Amniotic epithelial cell (primary cell): ENCODE measurements around the gene TXNRD2.
"Not testable (repeated sequence)": the region's sequence is repeated elsewhere in the genome, so short reads cannot be mapped to it uniquely, and the experiment has no call there.

Experiments
- DNase-seq: peaks from one replicate; pipeline ENCODE4 v3.0.0-alpha.2; 2010; ENCODE audit warnings: low read depth

The TXNRD2 gene

DNA sequence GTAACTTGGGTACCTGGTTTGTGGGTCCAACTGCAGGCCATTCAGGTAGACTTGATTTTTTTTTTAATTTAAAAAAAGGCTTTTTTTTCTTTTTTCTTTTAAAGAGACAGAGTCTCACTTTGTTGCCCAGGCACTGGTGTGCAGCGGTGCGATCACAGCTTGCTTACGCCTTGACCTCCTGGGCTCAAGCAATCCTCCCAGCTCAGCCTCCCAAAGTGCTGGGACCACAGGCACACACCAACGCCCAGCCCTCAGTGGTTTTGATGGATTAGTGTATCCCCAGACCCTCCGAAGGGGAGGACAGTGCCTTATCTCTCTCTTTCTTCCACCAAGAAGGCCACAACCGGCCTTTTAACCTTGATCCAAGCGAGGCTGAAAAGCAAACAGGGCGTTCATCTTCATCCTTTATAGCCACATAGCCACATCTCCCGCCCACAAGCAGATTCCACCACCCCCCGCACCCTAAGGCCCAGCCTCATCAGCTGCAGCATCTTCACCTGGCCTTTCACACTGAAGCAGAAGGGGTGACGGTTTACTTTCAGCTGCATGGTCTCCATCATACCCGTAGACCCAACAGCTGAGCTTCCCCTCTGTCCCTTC lies 17.6 kb downstream of the TXNRD2 start:
- no peak for DNase-seq

DNA sequence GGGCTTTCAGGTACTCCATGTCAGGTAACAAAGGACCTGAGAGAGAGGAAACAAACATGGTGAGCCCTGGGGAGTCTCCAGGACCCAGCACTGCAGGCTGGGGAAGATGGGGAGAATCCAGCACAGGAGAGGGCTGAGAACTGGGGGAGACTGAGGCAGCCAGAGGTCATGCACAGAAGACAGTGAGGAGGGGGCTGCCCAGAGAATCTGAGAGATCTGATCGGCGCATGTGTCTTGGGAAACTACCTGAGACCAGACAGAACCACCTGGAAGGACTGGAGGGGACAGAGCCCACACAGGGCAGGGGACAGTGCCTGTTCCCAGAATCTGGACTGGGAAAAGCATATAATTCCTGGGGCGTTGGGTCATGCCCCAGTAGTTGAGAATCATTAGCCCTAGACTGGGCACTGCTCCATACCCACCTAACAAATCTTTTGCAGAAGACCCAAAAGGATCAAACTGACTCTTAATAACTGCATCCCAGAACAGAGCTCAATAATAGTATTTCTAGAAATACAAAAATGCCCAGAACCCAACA lies 20.0 kb downstream of the TXNRD2 start:
- DNase-seq = no peak

DNA sequence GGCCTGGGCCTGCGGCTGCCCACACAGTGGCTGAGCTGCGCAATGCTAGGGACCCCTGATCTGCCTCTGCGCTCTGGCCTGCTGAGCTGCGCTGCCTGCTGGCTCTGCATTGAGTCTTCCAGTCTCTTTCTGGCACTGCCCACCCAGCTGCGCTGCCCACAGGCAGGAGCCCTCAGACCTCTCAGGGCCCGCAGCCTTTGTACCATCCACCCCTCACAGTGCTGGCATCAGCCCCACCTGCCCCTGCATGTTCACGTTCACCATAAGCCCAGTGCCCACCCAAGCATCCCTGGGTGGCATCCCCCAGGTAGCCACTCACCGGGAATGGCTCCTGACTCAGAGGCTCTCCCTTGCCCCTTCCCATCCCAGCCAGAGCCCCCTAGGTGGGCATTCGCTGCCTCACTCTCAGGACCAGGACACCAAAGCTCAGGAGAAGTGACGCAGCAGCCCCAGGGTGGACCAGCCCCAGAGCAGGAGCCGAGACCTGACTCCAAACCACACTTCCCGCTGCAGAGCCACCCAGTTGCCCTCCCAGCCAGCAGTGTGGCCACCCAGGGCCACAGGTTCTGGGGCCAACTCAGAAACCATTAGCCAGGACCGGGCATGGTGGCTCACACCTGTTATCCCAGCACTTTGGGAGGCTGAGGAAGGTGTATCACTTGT lies 21.8 kb downstream of the TXNRD2 start:
- DNase-seq = no peak

DNA sequence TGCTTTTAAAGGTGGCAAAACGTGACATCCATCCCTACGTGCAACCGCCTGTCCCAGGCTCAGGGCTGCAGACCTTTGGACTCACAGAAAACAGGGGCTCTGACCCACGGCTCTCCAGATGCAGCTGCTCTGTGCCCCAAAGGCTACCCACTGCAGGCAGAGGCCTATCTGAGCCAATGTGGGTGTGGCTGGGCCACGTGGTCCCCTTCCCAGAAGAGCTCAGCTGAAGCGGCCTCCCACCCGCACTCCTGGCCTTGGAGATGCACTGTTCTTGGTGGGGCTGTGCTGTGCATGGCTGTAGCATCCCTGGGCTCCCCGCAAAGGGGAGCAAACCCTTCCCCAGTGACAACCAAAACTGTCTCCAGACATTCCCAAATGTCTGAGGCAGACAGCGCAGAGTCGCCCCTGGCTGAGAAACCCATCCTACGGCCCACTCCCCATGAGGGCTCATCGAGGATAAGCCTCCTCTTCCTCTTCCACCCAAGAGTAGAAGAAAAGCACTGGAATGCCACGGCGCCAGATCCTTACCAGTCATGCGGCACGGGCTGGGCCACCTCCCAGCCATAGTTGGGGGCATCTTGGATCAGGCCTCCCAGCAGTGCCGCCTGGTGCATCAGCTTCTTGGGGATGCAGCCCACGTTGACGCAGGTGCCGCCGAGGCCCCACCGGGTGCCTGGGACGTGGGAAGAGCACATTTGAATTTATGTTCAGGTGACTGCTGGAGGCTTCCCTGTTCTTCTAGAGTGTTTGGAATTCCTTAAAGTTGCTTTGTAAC lies 23.1 kb downstream of the TXNRD2 start:
- DNase-seq = no peak

DNA sequence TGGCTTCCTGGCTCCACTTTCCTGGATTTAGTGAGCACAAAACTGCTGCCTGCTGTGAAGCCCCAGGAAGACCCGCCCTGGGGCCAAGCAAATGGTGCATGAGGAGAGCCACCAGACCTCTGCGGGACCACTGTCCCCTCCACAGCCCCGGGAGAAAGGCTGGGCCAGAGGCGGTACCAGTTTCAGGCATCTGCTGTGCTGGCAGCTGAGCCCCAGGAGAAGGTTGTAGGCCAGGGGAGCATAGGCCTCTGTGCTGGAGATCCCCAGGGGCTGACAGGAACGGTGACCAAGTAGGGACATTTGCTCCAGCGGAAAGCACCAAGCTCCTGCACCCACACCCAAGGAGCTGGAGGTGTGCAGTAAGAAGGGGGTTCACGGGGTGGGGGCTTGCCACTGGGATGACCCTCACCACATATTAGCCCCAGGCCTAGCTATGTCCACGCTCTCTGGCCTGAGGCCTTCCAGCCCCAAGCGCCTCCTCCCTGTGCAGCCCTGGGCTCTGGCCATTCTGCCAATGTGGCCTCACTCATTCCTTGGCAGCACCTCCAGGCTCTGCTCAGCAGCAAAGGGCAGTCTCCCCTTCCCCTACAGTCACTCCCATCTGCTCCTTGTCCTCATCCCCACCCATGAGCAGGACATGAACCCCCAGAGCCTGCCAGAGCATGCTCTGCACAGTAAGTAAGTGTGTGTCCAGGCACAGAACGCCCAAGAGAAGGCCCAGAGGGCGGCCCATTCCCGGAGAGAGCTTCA lies 24.1 kb downstream of the TXNRD2 start:
- no peak for DNase-seq

DNA sequence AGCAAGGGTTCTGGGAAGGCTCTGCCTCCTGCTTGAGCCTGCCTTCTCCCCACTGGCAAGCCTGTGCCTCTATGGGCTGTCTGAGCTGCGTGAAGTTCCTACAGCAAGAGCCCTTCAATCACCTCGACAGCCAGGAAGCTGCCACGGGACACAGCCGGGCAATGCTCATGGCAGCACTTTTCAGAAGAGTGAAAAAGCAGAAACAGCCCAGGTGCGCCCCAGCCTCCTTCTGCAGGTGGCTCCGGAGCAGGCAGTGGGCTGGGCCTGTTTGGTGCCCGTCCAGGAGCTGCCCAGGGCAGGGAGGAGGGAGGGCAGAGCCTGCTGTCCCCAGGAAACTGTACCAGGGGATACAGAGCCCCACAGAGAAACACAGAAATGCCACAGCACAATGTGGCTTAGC lies 24.7 kb downstream of the TXNRD2 start:
- DNase-seq = no peak

DNA sequence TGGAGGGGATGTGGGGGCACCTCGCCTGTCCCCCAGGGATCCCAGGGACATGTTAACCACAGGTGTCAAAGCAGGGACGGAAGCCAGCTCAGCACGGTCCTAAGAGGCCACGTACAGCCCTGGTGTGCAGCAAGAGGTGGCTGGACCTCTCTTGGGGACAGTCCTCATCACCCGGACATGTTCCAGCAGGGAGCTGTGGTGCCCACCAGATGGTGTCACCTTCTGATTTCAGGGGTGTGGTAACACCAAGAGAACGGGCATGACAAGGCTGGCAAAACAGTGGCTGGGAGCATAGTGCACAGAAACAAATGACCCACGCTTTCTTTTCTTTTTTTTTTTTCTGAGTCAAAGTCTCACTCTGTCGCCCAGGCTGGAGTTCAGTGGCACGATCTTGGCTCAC lies 25.6 kb downstream of the TXNRD2 start:
- DNase-seq = no peak

DNA sequence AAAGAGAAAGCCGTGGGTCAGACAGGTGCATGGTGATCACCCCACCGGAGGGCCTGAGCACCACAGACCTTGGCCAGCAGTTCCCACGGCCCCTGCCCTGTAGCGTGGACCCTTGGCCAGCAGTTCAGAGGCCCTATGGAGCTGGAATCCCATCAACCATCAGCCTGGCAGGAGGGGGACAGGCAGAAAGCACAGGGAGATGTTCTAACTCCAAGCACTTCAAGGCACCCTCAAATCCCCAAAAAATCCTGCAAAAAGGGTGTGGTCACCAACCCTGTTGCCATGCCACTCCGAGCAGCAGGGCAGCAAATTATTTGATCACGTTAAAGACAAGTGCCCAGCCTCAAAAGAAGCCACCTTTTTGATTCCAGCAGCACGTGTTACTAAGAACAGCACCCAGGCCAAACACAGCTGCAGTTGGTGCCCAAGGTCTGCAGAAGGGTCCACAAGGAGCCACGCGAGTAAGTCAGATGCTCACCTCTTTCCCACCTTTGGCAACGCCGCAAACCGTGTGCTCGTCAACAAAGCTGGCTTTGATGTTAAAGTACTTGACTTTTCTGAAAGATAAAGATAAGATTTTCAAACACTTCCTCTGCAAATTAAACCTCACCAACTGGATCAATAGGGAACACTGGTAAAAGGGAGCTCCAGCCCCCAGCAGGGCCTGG lies 26.2 kb downstream of the TXNRD2 start:
- DNase-seq = no peak

DNA sequence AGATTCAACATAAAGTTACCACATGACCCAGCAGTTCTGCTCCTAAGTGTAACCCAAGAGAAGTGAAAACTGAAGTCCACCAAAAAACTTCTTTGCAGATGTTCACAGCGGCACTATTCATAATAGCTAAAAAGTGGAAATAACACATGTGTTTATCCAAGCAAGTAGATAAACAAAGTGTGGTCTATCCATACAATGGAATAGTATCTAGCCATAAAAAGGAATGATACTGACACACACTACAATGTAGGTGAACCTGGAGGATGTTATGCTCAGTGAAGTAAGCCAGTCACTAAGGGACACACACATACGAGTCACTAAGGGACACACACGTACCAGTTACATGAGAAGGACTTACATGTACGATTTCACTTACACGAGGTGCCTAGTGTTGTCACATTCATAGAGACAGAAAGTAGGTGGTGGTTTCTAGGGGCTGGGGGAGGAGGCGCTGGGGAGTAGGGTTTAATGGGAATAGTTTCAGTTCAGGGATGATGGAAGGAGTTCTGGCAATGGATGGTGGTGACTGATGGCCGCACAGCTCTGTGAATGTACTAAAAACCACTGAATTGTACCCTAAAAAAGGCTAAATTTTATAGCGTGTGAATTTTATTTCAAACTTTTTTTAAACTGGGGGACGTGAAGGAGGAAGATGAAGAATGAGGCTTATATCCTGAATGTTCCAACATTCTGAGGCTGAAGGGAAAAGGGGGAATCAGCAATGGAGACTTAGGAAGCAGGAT lies 27.2 kb downstream of the TXNRD2 start:
- no peak for DNase-seq

DNA sequence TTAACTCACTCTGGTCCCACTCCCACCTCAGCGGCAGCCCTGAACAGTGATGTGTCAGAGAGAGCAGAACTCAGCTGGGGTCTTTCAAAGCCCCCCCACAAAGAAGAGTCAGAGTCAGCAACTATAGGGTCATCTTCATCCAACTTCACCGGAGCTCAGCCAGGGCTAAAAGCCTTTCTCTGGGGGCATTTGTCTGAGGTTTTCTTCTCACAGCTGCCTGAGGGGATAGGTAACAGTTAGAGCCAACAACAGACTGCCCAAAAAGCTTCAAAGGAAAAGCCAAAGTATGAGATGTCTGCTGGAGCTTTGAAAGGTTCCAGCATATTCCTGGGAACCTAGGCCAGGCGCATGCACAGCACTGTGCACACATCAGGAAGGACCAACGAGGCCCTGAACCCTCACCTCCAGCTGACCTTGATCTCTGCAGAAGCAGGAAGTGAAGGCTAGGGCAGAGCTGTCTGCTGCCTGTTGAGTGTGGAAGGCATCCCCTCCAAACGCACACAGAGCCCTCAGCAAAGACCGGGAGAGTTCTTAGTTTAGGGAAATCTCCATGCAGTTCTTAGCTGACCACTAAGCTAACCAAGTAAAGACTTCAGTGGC lies 28.2 kb downstream of the TXNRD2 start:
- no peak for DNase-seq

DNA sequence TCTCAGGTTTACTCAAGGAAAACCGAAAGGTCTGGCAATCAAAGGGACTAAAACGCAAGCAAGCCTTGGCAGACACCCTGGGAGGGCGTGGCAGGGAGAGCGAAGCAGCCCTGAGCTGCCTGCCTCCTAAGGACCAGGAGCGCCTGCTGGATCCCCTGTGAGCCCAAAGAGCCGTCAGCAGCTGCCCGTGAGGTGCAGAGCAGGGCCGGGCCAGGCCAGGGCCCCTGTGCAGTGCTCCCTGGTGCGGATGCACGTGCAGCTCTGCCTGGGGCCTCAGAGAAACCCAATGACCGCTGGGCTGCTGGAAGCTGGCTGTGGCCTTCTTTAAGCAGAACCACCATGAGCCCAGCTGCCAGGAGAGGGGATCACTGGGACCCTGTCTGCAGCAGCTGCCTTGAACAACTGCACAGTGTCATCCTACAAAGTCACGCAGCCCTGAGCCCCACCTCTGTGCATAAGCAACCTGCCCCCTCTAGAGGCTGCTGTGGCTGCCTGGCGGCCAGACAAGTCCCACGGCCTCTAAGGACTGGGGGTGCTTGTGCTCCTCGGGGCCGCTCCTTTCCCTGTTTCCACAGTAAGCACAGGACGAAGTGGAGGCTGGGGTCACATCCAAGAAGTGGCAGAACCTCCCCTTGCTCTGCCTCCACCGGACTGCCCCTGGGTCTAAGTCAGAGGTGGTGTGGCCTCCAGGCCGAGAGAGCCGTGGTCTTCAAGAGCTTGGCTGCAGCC lies 29.2 kb downstream of the TXNRD2 start:
- DNase-seq = no peak

DNA sequence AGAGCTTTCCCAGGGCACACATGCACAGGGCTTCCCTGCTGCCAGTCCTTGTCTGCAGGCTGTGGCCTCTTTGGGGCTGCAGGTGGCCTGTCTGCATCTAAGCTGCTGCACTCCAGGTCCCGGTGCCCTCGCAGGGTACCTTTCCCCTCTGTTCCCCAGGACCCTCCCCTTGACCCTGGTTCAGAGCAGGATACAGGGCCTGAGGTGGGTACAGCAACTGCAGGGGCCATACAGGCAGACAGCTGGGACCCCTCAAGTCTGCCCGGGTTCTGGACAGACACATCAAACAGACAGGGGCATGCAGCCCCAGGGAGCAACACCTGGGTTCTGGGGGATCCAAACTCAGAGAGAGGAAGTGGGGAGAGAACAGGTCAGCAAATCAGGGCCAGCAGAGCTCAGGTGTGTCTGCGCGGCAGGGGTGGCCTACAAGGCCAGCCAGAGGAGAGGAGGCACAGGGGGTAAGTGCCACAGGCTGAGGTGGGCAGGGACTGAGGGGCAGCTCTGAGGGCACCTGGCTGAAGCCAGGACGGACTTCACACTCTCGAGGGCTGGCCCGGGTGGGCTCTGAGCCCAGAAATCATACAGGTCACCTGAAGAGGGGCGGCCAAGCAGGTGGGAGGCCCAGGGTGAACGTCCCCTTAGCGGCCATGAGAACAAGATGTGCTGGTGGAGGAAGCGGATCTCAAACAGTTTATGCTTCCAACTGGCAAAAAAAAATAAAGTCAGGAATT lies 29.9 kb downstream of the TXNRD2 start:
- no peak for DNase-seq

DNA sequence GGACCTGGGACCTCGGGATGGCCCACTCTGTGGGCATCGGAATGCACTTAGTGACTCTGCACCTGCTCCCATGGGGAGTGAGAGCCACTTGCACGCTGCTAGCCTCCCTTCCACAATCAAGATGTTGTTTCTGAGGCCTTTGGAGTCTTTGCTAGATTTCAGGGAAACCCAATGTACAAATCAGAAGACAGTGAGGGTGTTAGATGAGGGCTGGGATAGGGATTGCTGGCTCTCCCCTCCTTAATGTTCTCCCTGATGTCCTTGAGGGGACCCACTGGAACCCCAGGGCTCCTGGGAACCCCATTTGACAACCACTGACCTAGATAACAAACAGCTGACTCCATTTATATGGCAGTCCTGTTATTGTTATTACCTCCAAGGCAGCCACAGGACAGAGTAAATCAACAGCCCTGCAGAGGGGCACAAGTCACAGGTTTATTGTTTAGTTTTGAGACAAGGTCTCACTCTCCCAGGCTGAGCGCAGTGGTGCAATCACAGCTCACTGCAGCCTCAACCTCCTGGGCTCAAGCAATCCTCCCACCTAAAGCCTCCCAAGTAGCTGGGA lies 31.4 kb downstream of the TXNRD2 start:
- no peak for DNase-seq

DNA sequence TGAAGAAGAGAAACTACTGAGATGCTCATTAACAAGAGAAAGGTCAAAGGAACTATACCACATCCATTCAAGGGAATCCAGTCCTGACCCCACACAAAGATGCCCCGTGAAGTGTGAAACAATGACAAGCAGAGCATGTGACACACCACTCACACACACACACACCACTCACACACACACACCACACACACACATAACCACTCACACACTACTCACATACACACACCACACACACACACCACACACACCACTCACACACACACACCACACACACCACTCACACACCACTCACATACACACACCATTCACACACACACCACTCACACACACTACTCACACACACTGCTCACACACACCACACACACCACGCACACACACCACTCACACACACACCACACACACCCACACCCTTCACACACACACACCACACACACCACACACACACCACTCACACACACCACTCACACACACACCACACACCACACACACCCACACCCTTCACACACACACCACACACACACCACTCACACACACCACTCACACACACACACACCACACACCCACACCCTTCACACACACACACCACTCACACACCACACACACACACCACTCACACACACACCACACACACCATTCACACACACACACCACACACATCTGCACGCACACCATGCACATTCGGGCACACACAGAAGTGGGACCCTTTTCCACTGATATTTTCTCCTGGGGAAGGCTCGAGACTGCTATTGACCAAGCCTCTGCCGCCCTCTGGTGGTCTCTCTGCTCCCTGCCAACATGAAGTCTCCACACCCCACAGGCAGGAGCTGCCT lies 32.1 kb downstream of the TXNRD2 start:
- DNase-seq = peak; percentile 64

DNA sequence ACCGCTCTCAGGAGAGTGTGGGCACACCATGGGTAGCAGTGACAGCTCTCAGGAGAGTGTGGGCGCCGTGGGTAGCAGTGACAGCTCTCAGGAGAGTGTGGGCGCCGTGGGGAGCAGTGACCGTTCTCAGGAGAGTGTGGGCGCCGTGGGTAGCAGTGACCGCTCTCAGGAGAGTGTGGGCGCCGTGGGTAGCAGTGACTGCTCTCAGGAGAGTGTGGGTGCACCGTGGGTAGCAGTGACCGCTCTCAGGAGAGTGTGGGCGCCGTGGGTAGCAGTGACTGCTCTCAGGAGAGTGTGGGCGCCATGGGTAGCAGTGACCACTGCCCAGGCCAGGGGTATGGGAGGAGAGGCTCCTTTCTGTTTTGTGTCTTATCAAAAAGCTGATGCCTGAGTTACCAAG lies 33.7 kb downstream of the TXNRD2 start:
- DNase-seq = not testable (repeated sequence)

DNA sequence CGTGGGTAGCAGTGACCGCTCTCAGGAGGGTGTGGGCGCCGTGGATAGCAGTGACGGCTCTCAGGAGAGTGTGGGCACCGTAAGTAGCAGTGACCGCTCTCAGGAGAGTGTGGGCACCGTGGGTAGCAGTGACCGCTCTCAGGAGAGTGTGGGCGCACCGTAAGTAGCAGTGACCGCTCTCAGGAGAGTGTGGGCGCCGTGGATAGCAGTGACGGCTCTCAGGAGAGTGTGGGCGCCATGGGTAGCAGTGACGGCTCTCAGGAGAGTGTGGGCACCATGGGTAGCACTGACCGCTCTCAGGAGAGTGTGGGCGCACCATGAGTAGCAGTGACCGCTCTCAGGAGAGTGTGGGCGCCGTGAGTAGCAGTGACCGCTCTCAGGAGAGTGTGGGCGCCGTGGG lies 34.8 kb downstream of the TXNRD2 start:
- not testable (repeated sequence) for DNase-seq

DNA sequence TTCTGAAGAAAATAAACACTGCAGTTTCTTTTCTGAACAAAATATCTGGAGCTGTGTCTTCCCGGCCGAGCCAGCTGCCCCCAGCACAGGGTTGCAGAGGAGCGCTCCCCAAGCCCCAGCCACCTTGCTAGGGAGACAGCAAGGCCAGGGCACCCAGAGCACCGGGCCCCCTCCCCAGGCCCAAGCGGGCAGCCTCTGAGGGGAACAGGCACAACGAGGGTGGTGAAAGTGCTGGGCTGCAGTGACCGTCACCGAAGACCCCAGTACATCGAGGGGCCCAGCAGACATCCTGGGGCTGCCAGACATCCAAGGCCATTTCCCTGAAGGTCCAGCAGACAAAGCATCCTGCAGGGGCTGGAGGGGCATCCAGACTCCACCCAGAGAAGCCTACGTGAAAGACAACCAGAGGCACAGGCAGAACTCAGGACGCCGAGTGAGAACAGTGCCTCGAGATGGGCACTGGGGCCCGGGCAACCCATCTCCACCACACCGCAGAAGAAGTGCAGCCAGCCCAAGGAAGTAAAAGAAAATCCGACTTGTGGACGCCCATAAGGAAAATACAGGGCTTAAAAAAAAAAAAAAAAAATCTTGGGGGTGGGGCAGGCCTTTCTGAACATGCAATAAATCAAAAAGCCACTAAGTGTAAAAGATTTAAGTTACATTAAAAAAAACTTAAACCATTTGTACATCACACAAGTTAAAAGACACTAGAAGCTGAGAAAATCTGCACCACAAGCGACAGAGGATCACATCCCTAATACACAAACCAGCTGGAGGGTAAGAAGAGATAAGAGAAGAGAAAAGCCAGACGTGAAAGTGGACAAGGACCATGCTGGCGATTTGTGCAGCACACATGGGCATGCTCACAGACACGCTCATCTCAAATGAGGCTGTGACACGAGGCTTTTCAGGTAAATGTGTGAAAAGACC lies 36.0 kb downstream of the TXNRD2 start:
- peak; percentile 43 for DNase-seq
